K562 (cell line): ENCODE measurements around the gene FAM161B. TPM values are rescaled to one million over a fixed set of nuclear protein-coding genes. Genes with fewer than 3 reads are reported as not detected.

Source experiments
- MAZ ChIP-seq, 2 experiments: fragments of 450-650 bp in 1 of 2; sonication (generic) in 1 of 2; formaldehyde crosslinking; IDR thresholded peaks in 1 of 2; conservative IDR thresholded peaks in 1 of 2; 2 replicates each; pipeline versions ENCODE4 v1.4.0 to v1.5.0; 2020; ENCODE audit warnings: mild to moderate bottlenecking in 1 of 2, missing genetic modification reagents in 1 of 2
- NFRKB ChIP-seq: fragments of 450-650 bp; IDR thresholded peaks from 2 replicates; pipeline ENCODE4 v1.6.1; 2016; ENCODE audit warnings: low read depth
- PRDM10 ChIP-seq: fragments of 450-650 bp; IDR thresholded peaks from 2 replicates; pipeline ENCODE4 v1.6.1; 2018; ENCODE audit not compliant: partially characterized antibody
- polyA plus RNA-seq, 8 experiments: library from polyadenylated mRNA; depleted of rRNA in 4 of 8; stranded (reverse) in 5 of 8; unstranded in 3 of 8; fragments of >200 nt; fragmentation: Nextera tagmentation in 2 of 8; fragmentation: Illumina TruSeq in 1 of 8; extraction: Ambion mirVana in 2 of 8; extraction: Trizol in 1 of 8; gene quantifications; 2 replicates each; pipeline versions ENCODE4 v1.2.1 to v1.2.3, GENCODE V29; 2011 to 2014; ENCODE audit warnings: inconsistent platforms in 1 of 8, missing spikeins in 1 of 8
- total RNA-seq, 7 experiments: library from RNA; depleted of rRNA in 6 of 7; stranded (reverse); fragments of >200 nt in 6 of 7; fragmentation: Illumina TruSeq in 2 of 7; extraction: Trizol in 2 of 7; gene quantifications; 2 replicates each; pipeline versions ENCODE4 v1.2.1 to v1.2.3, GENCODE V29; 2011 to 2021; ENCODE audit warnings: low replicate concordance in 1 of 7
- TF ChIP-seq, protein P1 (sequence below), 2 experiments: fragments of 450-650 bp in 1 of 2; IDR thresholded peaks; 2 replicates each; pipeline ENCODE4 v1.6.1; 2011 to 2017; ENCODE audit warnings: low read depth in 2 of 2, antibody characterized with exemption in 1 of 2, borderline replicate concordance in 1 of 2, low read length in 1 of 2, mild to moderate bottlenecking in 1 of 2, mixed read lengths in 1 of 2; ENCODE audit not compliant: control insufficient read depth in 1 of 2
- TF ChIP-seq, protein P2 (sequence below), 2 experiments: fragments of 450-650 bp; IDR thresholded peaks; 2 replicates each; pipeline ENCODE4 v1.6.1; 2016; ENCODE audit warnings: mild to moderate bottlenecking in 2 of 2, borderline replicate concordance in 1 of 2, low read depth in 1 of 2, moderate library complexity in 1 of 2
- TF ChIP-seq, protein P3 (sequence below): sonication (generic); formaldehyde crosslinking; IDR thresholded peaks from 2 replicates; pipeline ENCODE4 v1.9.0; 2022; ENCODE audit warnings: mild to moderate bottlenecking, missing genetic modification reagents

FAM161B gene
- total and polyA plus RNA-seq, 9 of the 15 experiments (the other 6 are each of a cell fraction or from before 2014, with no cell fraction given), result 0.15 to 1.3 (median 0.84) TPM

- TF ChIP-seq, protein P1, sequence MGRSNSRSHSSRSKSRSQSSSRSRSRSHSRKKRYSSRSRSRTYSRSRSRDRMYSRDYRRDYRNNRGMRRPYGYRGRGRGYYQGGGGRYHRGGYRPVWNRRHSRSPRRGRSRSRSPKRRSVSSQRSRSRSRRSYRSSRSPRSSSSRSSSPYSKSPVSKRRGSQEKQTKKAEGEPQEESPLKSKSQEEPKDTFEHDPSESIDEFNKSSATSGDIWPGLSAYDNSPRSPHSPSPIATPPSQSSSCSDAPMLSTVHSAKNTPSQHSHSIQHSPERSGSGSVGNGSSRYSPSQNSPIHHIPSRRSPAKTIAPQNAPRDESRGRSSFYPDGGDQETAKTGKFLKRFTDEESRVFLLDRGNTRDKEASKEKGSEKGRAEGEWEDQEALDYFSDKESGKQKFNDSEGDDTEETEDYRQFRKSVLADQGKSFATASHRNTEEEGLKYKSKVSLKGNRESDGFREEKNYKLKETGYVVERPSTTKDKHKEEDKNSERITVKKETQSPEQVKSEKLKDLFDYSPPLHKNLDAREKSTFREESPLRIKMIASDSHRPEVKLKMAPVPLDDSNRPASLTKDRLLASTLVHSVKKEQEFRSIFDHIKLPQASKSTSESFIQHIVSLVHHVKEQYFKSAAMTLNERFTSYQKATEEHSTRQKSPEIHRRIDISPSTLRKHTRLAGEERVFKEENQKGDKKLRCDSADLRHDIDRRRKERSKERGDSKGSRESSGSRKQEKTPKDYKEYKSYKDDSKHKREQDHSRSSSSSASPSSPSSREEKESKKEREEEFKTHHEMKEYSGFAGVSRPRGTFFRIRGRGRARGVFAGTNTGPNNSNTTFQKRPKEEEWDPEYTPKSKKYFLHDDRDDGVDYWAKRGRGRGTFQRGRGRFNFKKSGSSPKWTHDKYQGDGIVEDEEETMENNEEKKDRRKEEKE (IDR thresholded peaks at IDR 0.05; ENCODE audit: borderline replicate concordance in 1 of 2, control insufficient read depth in 1 of 2, low read depth in 2 of 2, low read length in 1 of 2), result peak in 1 of 2 experiments; percentile 89; a peak in 1 of 4 replicates
- 0 out of 2 replicates have a peak, but pooled peaks have one; percentile 31 for TF ChIP-seq NFRKB
- TF ChIP-seq PRDM10, result peak; percentile 97
- TF ChIP-seq MAZ (CRISPR knock-in tag; conservative IDR thresholded peaks at IDR 0.05 in 1 of 2, IDR thresholded peaks at IDR 0.05 in 1 of 2), result peak; percentile 72 to 79; a peak in 3 of 4 replicates
- TF ChIP-seq, protein P2, sequence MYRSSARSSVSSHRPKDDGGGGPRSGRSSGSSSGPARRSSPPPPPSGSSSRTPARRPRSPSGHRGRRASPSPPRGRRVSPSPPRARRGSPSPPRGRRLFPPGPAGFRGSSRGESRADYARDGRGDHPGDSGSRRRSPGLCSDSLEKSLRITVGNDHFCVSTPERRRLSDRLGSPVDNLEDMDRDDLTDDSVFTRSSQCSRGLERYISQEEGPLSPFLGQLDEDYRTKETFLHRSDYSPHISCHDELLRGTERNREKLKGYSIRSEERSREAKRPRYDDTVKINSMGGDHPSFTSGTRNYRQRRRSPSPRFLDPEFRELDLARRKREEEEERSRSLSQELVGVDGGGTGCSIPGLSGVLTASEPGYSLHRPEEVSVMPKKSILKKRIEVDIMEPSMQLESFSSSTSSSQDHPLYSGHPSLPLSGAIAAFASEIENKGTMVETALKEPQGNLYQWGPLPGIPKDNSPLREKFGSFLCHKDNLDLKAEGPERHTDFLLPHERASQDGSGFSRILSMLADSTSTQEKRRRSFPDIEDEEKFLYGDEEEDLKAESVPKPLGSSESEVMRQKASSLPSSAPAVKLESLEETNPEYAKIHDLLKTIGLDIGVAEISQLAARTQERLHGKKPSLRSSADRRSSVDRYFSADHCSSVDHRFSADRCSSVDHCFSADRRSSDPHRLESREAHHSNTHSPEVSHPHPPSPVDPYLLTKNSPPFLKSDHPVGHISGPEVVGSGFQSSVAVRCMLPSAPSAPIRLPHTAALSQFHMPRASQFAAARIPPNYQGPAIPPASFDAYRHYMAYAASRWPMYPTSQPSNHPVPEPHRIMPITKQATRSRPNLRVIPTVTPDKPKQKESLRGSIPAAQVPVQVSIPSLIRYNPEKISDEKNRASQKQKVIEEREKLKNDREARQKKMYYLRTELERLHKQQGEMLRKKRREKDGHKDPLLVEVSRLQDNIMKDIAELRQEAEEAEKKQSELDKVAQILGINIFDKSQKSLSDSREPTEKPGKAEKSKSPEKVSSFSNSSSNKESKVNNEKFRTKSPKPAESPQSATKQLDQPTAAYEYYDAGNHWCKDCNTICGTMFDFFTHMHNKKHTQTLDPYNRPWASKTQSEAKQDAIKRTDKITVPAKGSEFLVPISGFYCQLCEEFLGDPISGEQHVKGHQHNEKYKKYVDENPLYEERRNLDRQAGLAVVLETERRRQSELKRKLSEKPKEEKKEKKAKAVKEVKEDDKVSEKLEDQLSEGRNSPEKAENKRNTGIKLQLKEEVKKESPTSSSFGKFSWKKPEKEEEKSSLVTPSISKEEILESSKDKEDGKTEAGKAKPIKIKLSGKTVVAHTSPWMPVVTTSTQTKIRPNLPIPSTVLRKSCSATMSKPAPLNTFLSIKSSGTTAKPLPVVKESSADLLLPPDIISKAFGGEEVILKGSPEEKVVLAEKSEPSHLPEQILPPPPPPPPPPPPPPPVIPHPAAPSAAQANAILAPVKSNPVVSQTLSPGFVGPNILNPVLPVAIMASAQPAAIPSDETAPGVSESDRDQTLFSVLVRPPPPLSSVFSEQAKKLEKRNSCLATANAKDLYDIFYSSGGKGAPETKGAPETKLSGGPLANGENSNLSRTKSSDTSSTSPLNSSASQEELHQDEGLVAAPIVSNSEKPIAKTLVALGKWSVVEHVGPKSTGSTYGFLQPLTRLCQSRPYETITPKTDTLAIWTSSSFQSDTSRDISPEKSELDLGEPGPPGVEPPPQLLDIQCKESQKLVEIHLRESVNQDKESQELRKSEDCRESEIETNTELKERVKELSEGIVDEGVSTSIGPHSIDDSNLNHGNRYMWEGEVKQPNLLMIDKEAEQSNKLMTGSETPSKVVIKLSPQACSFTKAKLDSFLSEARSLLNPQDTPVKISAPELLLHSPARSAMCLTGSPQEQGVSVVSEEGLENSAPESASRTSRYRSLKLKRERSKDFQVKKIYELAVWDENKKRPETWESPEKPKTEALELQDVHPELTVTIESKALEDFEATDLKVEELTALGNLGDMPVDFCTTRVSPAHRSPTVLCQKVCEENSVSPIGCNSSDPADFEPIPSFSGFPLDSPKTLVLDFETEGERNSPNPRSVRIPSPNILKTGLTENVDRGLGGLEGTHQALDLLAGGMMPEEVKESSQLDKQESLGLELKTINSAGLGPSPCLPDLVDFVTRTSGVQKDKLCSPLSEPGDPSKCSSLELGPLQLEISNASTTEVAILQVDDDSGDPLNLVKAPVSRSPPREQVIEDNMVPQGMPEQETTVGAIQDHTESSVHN (IDR thresholded peaks at IDR 0.05; ENCODE audit: borderline replicate concordance in 1 of 2, low read depth in 1 of 2), result no peak
- TF ChIP-seq, protein P3, sequence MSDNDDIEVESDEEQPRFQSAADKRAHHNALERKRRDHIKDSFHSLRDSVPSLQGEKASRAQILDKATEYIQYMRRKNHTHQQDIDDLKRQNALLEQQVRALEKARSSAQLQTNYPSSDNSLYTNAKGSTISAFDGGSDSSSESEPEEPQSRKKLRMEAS, result peak; percentile 64
Observed at GRCh38 chr14:73886449-73887317, 63.2 kb downstream of the FAM161B start, which contains the start of gene ZNF410 (continued).
